Neural progenitor cell (in vitro differentiated cells): Measurements from ENCODE around the gene NEK10. TPM values are rescaled to one million over a fixed set of nuclear protein-coding genes. Genes with fewer than 3 reads are reported as not detected.

Source experiments
- DNase-seq: peaks from one replicate; pipeline ENCODE4 v3.0.0-alpha.2; 2016; ENCODE audit warnings: low spot score
- H2AFZ ChIP-seq: fragments of 200-600 bp; sonication (generic); replicated peaks from 2 replicates; pipeline ENCODE4 v1.6.1; 2016; ENCODE audit warnings: antibody characterized with exemption
- H3F3A ChIP-seq: fragments of 200-600 bp; sonication (generic); 2 replicates; pipeline ENCODE4 v1.6.1; 2016; ENCODE audit warnings: antibody characterized with exemption, low read depth
- H3K27ac ChIP-seq: fragments of 200-600 bp; sonication (generic); 2 replicates; pipeline ENCODE4 v1.5.1; 2016; ENCODE audit warnings: mild to moderate bottlenecking
- H3K27me3 ChIP-seq: fragments of 200-600 bp; sonication (generic); 2 replicates; pipeline ENCODE4 v1.6.1; 2016; ENCODE audit warnings: mild to moderate bottlenecking, moderate library complexity
- H3K36me3 ChIP-seq: fragments of 200-600 bp; sonication (generic); 2 replicates; pipeline ENCODE4 v1.5.1; 2016
- H3K4me1 ChIP-seq: fragments of 200-600 bp; sonication (generic); 2 replicates; pipeline ENCODE4 v1.6.1; 2016; ENCODE audit warnings: mixed run types
- H3K4me2 ChIP-seq: fragments of 200-600 bp; sonication (generic); 2 replicates; pipeline ENCODE4 v1.6.1; 2016
- H3K4me3 ChIP-seq: fragments of 200-600 bp; sonication (generic); 2 replicates; pipeline ENCODE4 v1.5.1; 2016
- H3K79me2 ChIP-seq: fragments of 200-600 bp; sonication (generic); 2 replicates; pipeline ENCODE4 v1.6.1; 2016; ENCODE audit warnings: low read depth
- H3K9ac ChIP-seq: fragments of 200-600 bp; sonication (generic); 2 replicates; pipeline ENCODE4 v1.6.1; 2016
- H3K9me3 ChIP-seq: fragments of 200-600 bp; sonication (generic); 2 replicates; pipeline ENCODE4 v1.5.1; 2016; ENCODE audit warnings: low read depth
- H4K20me1 ChIP-seq: fragments of 200-600 bp; sonication (generic); 2 replicates; pipeline ENCODE4 v1.6.1; 2016; ENCODE audit warnings: low read depth
- H3K27ac Mint-ChIP-seq: 3 replicates; pipeline ENCODE4 v1.8.0; 2021; ENCODE audit warnings: mixed read lengths
- H3K27me3 Mint-ChIP-seq: 2 replicates; pipeline ENCODE4 v1.8.0; 2022; ENCODE audit warnings: low read depth, mild to moderate bottlenecking, inconsistent platforms, moderate library complexity, mixed read lengths; ENCODE audit not compliant: insufficient read depth
- H3K36me3 Mint-ChIP-seq: 3 replicates; pipeline ENCODE4 v1.8.0; 2021; ENCODE audit warnings: mixed read lengths
- H3K4me1 Mint-ChIP-seq: 3 replicates; pipeline ENCODE4 v1.8.0; 2021; ENCODE audit warnings: mixed read lengths
- H3K4me3 Mint-ChIP-seq: 3 replicates; pipeline ENCODE4 v1.8.0; 2021; ENCODE audit warnings: mild to moderate bottlenecking, moderate library complexity, mixed read lengths
- H3K9me3 Mint-ChIP-seq: 3 replicates; pipeline ENCODE4 v1.8.0; 2020; ENCODE audit warnings: mixed read lengths
- EZH2 ChIP-seq: fragments of 200-600 bp; sonication (generic); IDR thresholded peaks from 2 replicates; pipeline ENCODE4 v1.6.1; 2017; ENCODE audit warnings: antibody characterized with exemption, mild to moderate bottlenecking, moderate library complexity
- EZH2phosphoT487 ChIP-seq: fragments of 200-600 bp; sonication (generic); IDR thresholded peaks from 2 replicates; pipeline ENCODE4 v1.6.1; 2017; ENCODE audit warnings: antibody characterized with exemption
- total RNA-seq: library from RNA; depleted of rRNA; stranded (reverse); fragments of >200 nt; gene quantifications from 2 replicates; pipeline ENCODE4 v1.2.3, GENCODE V29; 2015; ENCODE audit warnings: low replicate concordance
- TF ChIP-seq, protein P1 (sequence below): fragments of 200-600 bp; sonication (generic); IDR thresholded peaks from 2 replicates; pipeline ENCODE4 v1.5.1; 2017; ENCODE audit warnings: antibody characterized with exemption, mild to moderate bottlenecking

Gene NEK10
- total RNA-seq, 1 donor from 2014 or later: 0.54 TPM

DNA sequence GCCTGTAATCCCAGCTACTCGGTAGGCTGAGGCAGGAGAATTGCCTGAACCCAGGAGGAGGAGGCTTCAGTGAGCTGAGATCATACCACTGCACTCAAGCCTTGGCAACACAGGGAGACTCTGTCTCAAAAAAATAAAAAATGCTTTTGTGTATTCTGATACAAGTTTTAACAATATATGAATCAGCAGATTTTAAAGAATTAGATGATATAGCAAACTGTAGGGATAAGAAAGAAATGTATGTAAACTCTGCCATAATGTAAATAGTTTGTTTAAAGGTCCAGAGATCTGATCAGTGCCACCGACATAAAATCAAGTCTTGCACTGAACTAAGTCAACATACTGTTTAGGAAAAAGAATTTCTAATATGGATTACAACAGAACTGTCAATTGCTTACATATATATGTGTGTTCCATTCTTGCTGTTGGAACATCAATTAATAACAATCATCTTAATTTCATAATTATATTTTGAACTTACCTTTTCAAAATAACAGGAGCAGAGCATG is 208.3 kb downstream of the NEK10 start:
- Mint-ChIP-seq H3K9me3 (no peaks in the 10 kb centered on the region), H3K4me3 (no peak overlapping the region), H3K4me1 (peaks cover 3% of the 10 kb centered on the region), H3K27ac (no peak overlapping the region), H3K27me3 (no peaks in the 10 kb centered on the region), H3K36me3 (no peaks in the 10 kb centered on the region)
- no peak overlapping the region for H3K4me3 ChIP-seq
- H3K9ac ChIP-seq: no peak overlapping the region
- no peaks in the 10 kb centered on the region for H3K4me1 ChIP-seq
- H2AFZ ChIP-seq: no peak overlapping the region
- TF ChIP-seq EZH2 (no peak), EZH2phosphoT487 (no peak)
- no peaks in the 10 kb centered on the region for H3K27me3 ChIP-seq
- no peaks in the 10 kb centered on the region for H4K20me1 ChIP-seq
- H3K9me3 ChIP-seq: no peaks in the 10 kb centered on the region
- H3K4me2 ChIP-seq: no peak overlapping the region
- no peak for DNase-seq
- H3K36me3 ChIP-seq: no peaks in the 10 kb centered on the region
- H3K27ac ChIP-seq: no peak overlapping the region
- no peaks in the 10 kb centered on the region for H3K79me2 ChIP-seq
- H3F3A ChIP-seq: no peaks in the 10 kb centered on the region

DNA sequence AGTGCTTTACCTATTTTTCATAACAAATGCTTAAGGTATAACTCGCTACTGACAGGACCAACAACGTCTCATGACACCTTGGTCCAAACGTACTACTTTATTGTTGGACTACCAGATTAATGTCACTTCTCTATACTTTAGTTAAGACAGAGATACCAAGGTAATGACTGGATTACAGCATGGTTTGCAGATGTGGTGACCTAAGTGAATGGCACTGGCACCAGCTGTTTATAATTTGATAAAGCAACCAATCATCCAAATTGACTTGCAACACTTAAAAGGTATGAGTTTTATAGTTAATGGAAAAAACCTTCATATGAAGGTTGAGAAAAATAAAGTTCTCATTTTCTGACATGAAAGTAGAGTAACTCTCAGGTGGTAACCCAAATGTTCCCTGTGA is 209.0 kb downstream of the NEK10 start:
- Mint-ChIP-seq H3K27ac (no peak overlapping the region), H3K4me3 (no peak overlapping the region), H3K9me3 (no peaks in the 10 kb centered on the region), H3K36me3 (no peaks in the 10 kb centered on the region), H3K4me1 (peaks cover 1% of the 10 kb centered on the region), H3K27me3 (no peaks in the 10 kb centered on the region)
- H3F3A ChIP-seq: no peaks in the 10 kb centered on the region
- H3K79me2 ChIP-seq: no peaks in the 10 kb centered on the region
- H2AFZ ChIP-seq: no peak overlapping the region
- no peak overlapping the region for H3K9ac ChIP-seq
- H3K9me3 ChIP-seq: no peaks in the 10 kb centered on the region
- TF ChIP-seq EZH2phosphoT487 (no peak), EZH2 (no peak)
- TF ChIP-seq, protein P1, sequence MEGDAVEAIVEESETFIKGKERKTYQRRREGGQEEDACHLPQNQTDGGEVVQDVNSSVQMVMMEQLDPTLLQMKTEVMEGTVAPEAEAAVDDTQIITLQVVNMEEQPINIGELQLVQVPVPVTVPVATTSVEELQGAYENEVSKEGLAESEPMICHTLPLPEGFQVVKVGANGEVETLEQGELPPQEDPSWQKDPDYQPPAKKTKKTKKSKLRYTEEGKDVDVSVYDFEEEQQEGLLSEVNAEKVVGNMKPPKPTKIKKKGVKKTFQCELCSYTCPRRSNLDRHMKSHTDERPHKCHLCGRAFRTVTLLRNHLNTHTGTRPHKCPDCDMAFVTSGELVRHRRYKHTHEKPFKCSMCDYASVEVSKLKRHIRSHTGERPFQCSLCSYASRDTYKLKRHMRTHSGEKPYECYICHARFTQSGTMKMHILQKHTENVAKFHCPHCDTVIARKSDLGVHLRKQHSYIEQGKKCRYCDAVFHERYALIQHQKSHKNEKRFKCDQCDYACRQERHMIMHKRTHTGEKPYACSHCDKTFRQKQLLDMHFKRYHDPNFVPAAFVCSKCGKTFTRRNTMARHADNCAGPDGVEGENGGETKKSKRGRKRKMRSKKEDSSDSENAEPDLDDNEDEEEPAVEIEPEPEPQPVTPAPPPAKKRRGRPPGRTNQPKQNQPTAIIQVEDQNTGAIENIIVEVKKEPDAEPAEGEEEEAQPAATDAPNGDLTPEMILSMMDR: no peak
- DNase-seq: no peak
- no peaks in the 10 kb centered on the region for H3K4me1 ChIP-seq
- no peaks in the 10 kb centered on the region for H3K36me3 ChIP-seq
- H3K4me3 ChIP-seq: no peak overlapping the region
- no peak overlapping the region for H3K4me2 ChIP-seq
- H3K27me3 ChIP-seq: no peaks in the 10 kb centered on the region
- no peaks in the 10 kb centered on the region for H4K20me1 ChIP-seq
- H3K27ac ChIP-seq: no peak overlapping the region

DNA sequence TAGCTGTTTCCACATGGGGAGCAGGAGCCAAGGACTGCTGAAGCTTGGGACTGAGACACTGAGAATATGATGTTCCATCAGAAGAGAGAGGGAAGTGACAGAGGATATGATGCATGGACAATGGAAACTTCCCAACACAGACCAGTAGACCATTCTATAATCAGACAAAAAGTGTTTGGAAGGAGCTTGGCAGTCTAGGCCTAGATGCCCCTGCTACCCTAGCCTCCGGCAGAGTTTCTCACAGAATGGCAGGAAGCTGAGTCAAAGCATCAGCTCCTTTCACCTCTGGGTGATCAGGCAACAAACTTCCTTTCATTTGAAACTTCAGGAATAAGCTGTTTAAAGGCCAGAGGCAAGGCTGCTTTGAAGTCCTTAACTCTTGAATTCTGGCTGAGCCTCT is 222.0 kb downstream of the NEK10 start:
- Histone ChIP-seq H3K4me3 (no peak overlapping the region), H3K4me2 (no peak overlapping the region), H3F3A (no peaks in the 10 kb centered on the region), H3K27me3 (no peaks in the 10 kb centered on the region), H3K9ac (no peak overlapping the region), H3K79me2 (no peaks in the 10 kb centered on the region), H3K36me3 (no peaks in the 10 kb centered on the region), H3K9me3 (no peaks in the 10 kb centered on the region), H2AFZ (no peak overlapping the region), H3K4me1 (peaks cover 4% of the 10 kb centered on the region), H3K27ac (no peak overlapping the region), H4K20me1 (no peaks in the 10 kb centered on the region)
- Mint-ChIP-seq H3K4me3 (no peak overlapping the region), H3K4me1 (peaks cover 4% of the 10 kb centered on the region), H3K27me3 (peaks cover 4% of the 10 kb centered on the region), H3K9me3 (no peaks in the 10 kb centered on the region), H3K27ac (no peak overlapping the region), H3K36me3 (no peaks in the 10 kb centered on the region)
- no peak for TF ChIP-seq EZH2phosphoT487
- TF ChIP-seq, protein P1: no peak
- TF ChIP-seq EZH2: no peak
- no peak for DNase-seq

DNA sequence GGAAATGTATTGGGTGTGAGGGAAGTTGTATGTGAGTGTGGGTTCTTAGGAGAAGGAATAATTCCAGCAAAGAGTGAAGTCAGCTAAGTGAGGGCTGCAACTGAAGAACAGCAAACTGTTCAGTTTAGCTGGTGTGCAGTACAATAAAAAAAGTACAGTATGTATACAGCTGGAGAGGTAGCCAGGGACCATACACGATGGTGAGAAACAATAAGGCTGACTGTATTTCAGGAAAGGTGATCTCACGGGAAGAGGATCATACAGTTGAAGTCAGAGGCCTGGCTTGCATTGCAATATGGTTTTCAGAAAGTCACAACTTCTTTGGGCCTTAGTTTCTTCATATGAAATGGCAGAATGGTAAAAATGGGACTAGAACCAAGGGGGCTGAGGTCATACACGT is 222.4 kb downstream of the NEK10 start:
- Histone ChIP-seq H3K36me3 (no peaks in the 10 kb centered on the region), H2AFZ (no peak overlapping the region), H3K79me2 (no peaks in the 10 kb centered on the region), H4K20me1 (no peaks in the 10 kb centered on the region), H3K4me2 (no peak overlapping the region), H3K9ac (no peak overlapping the region), H3K9me3 (no peaks in the 10 kb centered on the region), H3K27ac (no peak overlapping the region), H3K4me1 (peaks cover 4% of the 10 kb centered on the region), H3K4me3 (no peak overlapping the region), H3F3A (no peaks in the 10 kb centered on the region), H3K27me3 (no peaks in the 10 kb centered on the region)
- DNase-seq: no peak
- Mint-ChIP-seq H3K27ac (no peak overlapping the region), H3K27me3 (peaks cover 4% of the 10 kb centered on the region), H3K9me3 (no peaks in the 10 kb centered on the region), H3K4me1 (peaks cover 4% of the 10 kb centered on the region), H3K4me3 (no peak overlapping the region), H3K36me3 (no peaks in the 10 kb centered on the region)
- no peak for TF ChIP-seq EZH2phosphoT487
- no peak for TF ChIP-seq EZH2
- TF ChIP-seq, protein P1: no peak
